ENCODE results near the gene ENPP3.
"Not testable (repeated sequence)": the region's sequence is repeated elsewhere in the genome, so short reads cannot be mapped to it uniquely, and the experiment has no call there.

ENPP3 gene

GRCh38 chr6:131739136-131739535, 102.0 kb downstream of the ENPP3 start:
- no peak for DNase-seq

- DNase-seq, result no peak
These were observed 103.1 kb downstream of the ENPP3 start for GRCh38 chr6:131740161-131740560.

- no peak for DNase-seq
These were observed 104.7 kb downstream of the ENPP3 start for GRCh38 chr6:131741688-131742393.

GRCh38 chr6:131744432-131745287, 107.6 kb downstream of the ENPP3 start:
- DNase-seq, result no peak

GRCh38 chr6:131745476-131745875, 108.4 kb downstream of the ENPP3 start:
- no peak for DNase-seq

GRCh38 chr6:131747821-131748353, 110.8 kb downstream of the ENPP3 start:
- no peak for DNase-seq

GRCh38 chr6:131749023-131749422, 111.9 kb downstream of the ENPP3 start:
- no peak for DNase-seq

GRCh38 chr6:131751012-131751715, 114.1 kb downstream of the ENPP3 start:
- not testable (repeated sequence) for DNase-seq

- no peak for DNase-seq
These were observed 117.0 kb downstream of the ENPP3 start for GRCh38 chr6:131754088-131754487.

- no peak for DNase-seq
These were observed 117.8 kb downstream of the ENPP3 start for GRCh38 chr6:131754715-131755567.

- DNase-seq, result no peak
These were observed 118.5 kb downstream of the ENPP3 start for GRCh38 chr6:131755597-131755996.

GRCh38 chr6:131756039-131756438, 118.9 kb downstream of the ENPP3 start:
- DNase-seq, result no peak

GRCh38 chr6:131758920-131759319, 121.8 kb downstream of the ENPP3 start:
- DNase-seq, result no peak

- DNase-seq, result no peak
These were observed 124.1 kb downstream of the ENPP3 start for GRCh38 chr6:131761060-131761761.

- DNase-seq, result no peak
These were observed 124.6 kb downstream of the ENPP3 start for GRCh38 chr6:131761762-131762067.

GRCh38 chr6:131762984-131763383, 125.9 kb downstream of the ENPP3 start:
- no peak for DNase-seq

- no peak for DNase-seq
These were observed 126.6 kb downstream of the ENPP3 start for GRCh38 chr6:131763749-131764148.

- DNase-seq, result no peak
These were observed 127.2 kb downstream of the ENPP3 start for GRCh38 chr6:131764350-131764749.

GRCh38 chr6:131765081-131765803, 128.1 kb downstream of the ENPP3 start:
- no peak for DNase-seq

- no peak for DNase-seq
These were observed 128.7 kb downstream of the ENPP3 start for GRCh38 chr6:131765804-131766135.

- no peak for DNase-seq
These were observed 129.5 kb downstream of the ENPP3 start for GRCh38 chr6:131766631-131767030.

Data from NCI-H2171 treated with DMSO at 0.1 percent for 48 hours (cell line).